Caco-2 (cell line): ENCODE results near the gene RNF123. TPM values are rescaled to one million over a fixed set of nuclear protein-coding genes. Genes with fewer than 3 reads are reported as not detected.

Experiments used
- BruUV-seq: library from RNA; stranded (reverse); fragments of 400-500 nt; replicated peaks from 2 replicates; lab custom pipeline; 2021; lab: Mats Ljungman, UMichigan
- CTCF ChIA-PET: fragments of 300-600 bp; sonication (Branson Sonifier 250); formaldehyde crosslinking; loops from one replicate; lab custom pipeline; 2022; ENCODE audit warnings: antibody characterized with exemption; lab: Charles Lee
- POLR2A ChIA-PET: fragments of 300-600 bp; sonication (Branson Sonifier 250); formaldehyde crosslinking; loops from one replicate; lab custom pipeline; 2022; ENCODE audit warnings: antibody characterized with exemption; lab: Charles Lee
- DNase-seq, 2 experiments: peaks; one replicate each; pipeline versions ENCODE4 v3.0.0 to v3.0.0-alpha.2; 2020 to 2022
- H3K27me3 ChIP-seq: replicated peaks from 2 replicates; pipeline ENCODE4 v1.6.0; 2011; ENCODE audit warnings: low read length; ENCODE audit not compliant: control insufficient read depth, insufficient read depth
- H3K36me3 ChIP-seq: 2 replicates; pipeline ENCODE4 v1.5.1; 2011; ENCODE audit warnings: low read length; ENCODE audit not compliant: control insufficient read depth, insufficient read depth
- H3K4me1 ChIP-seq: fragments of 250-450 bp; sonication (Bioruptor Pico); 2 replicates; pipeline ENCODE4 v1.5.1; 2020; ENCODE audit warnings: mild to moderate bottlenecking
- H3K4me3 ChIP-seq: 2 replicates; pipeline ENCODE4 v1.5.1; 2011; ENCODE audit warnings: low read depth, mild to moderate bottlenecking, control low read depth, low read length
- H3K9me3 ChIP-seq: fragments of 250-450 bp; sonication (Bioruptor Pico); 2 replicates; pipeline ENCODE4 v1.5.1; 2020; ENCODE audit warnings: mild to moderate bottlenecking, moderate library complexity
- H3K27ac Mint-ChIP-seq: one replicate; pipeline ENCODE4 v1.8.0; 2022; ENCODE audit warnings: mixed read lengths; ENCODE audit not compliant: unreplicated experiment
- H3K27me3 Mint-ChIP-seq: one replicate; pipeline ENCODE4 v1.8.0; 2022; ENCODE audit warnings: mixed read lengths; ENCODE audit not compliant: insufficient read depth, unreplicated experiment
- H3K36me3 Mint-ChIP-seq: one replicate; pipeline ENCODE4 v1.8.0; 2022; ENCODE audit warnings: mild to moderate bottlenecking, mixed read lengths; ENCODE audit not compliant: insufficient read depth, unreplicated experiment
- H3K4me1 Mint-ChIP-seq: one replicate; pipeline ENCODE4 v1.8.0; 2022; ENCODE audit warnings: low read depth, mixed read lengths; ENCODE audit not compliant: unreplicated experiment
- H3K4me3 Mint-ChIP-seq: one replicate; pipeline ENCODE4 v1.8.0; 2022; ENCODE audit warnings: mild to moderate bottlenecking, moderate library complexity, mixed read lengths; ENCODE audit not compliant: unreplicated experiment
- H3K9me3 Mint-ChIP-seq: one replicate; pipeline ENCODE4 v1.8.0; 2022; ENCODE audit warnings: mixed read lengths; ENCODE audit not compliant: unreplicated experiment
- CTCF ChIP-seq, 2 experiments: fragments of 200-600 bp in 1 of 2; IDR thresholded peaks; 1 replicate in 1 of 2; 2 replicates in 1 of 2; pipeline versions ENCODE4 v1.5.1 to v1.8.0; 2011 to 2022; ENCODE audit warnings: antibody characterized with exemption in 1 of 2, control low read depth in 1 of 2, inconsistent platforms in 1 of 2, low read depth in 1 of 2, low read length in 1 of 2, mild to moderate bottlenecking in 1 of 2, moderate library complexity in 1 of 2; ENCODE audit not compliant: insufficient read depth in 1 of 2, severe bottlenecking in 1 of 2, unreplicated experiment in 1 of 2
- intact Hi-C: fragments of 100-400 bp; cut with micrococcal nuclease; formaldehyde crosslinking; loops from one replicate; pipeline ENCODE4 v1.10.0; 2022; ENCODE audit not compliant: unreplicated experiment
- total RNA-seq: library from RNA; stranded (reverse); gene quantifications from 2 replicates; pipeline ENCODE4 v1.2.3, GENCODE V29; 2022

Gene RNF123
- total RNA-seq, 1 experiment from 2014 or later: 45.2 TPM

DNA sequence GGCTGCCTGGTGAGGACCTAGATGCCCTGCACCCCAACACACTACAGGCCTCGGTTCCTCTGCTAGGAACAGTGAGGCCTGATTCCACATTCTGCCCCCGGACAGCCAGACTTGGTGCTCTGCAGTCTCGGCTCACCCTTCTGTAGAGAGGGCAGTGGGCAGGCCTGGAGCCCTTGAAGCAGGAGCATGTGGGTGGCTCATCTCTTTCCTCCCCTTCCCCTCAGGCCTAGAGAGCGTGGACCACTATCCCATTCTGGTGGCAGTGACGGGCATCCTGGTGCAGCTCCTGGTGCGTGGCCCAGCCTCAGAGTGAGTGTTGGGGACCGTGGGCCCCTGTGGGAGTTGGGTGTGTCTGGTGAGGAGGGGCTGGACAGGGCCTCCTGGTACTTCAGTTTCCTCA, 26.8 kb downstream of the RNF123 start:
- intact Hi-C loops: loop anchor here (5.0 kb wide), 1 partner anchor 121 kb away; no protein-coding TSS in a partner anchor
- H3K36me3 Mint-ChIP-seq: peaks cover 60% of the 10 kb centered on the region

GRCh38 chr3:49716691-49717210, 27.4 kb downstream of the RNF123 start:
- intact Hi-C loops: loop anchor here (5.0 kb wide), 1 partner anchor 121 kb away; no protein-coding TSS in a partner anchor
- Histone ChIP-seq H3K36me3 (no peaks in the 10 kb centered on the region; the same call in 1 of the 2 replicates), H3K9me3 (no peaks in the 10 kb centered on the region), H3K4me1 (no peaks in the 10 kb centered on the region; the same call in 1 of the 2 replicates), H3K27me3 (no peaks in the 10 kb centered on the region), H3K4me3 (no peak overlapping the region)
- CTCF ChIA-PET: no interaction called here
- BruUV-seq: no TSS peak
- Mint-ChIP-seq H3K27me3 (no peaks in the 10 kb centered on the region), H3K4me1 (no peaks in the 10 kb centered on the region), H3K27ac (no peak overlapping the region), H3K36me3 (peaks cover 66% of the 10 kb centered on the region), H3K4me3 (no peak overlapping the region), H3K9me3 (no peaks in the 10 kb centered on the region)
- TF ChIP-seq CTCF (IDR thresholded peaks at IDR 0.05; ENCODE audit: insufficient read depth in 1 of 2, low read depth in 1 of 2, low read length in 1 of 2, severe bottlenecking in 1 of 2, unreplicated experiment in 1 of 2): no peak
- peak in 1 of 2 experiments; percentile 34 for DNase-seq
- POLR2A ChIA-PET: no interaction called here

More for the DNA sequence above, 26.8 kb downstream of the RNF123 start:
- Mint-ChIP-seq H3K9me3 (no peaks in the 10 kb centered on the region), H3K27ac (no peak overlapping the region), H3K4me3 (no peak overlapping the region), H3K4me1 (no peaks in the 10 kb centered on the region), H3K27me3 (no peaks in the 10 kb centered on the region)
- no peak for DNase-seq
- H3K9me3 ChIP-seq: no peaks in the 10 kb centered on the region
- no peaks in the 10 kb centered on the region; the same call in 1 of the 2 replicates for H3K36me3 ChIP-seq
- no TSS peak for BruUV-seq
- H3K4me3 ChIP-seq: no peak overlapping the region
- H3K27me3 ChIP-seq: no peaks in the 10 kb centered on the region
- ChIA-PET CTCF (no interaction called here), POLR2A (no interaction called here)
- H3K4me1 ChIP-seq: no peaks in the 10 kb centered on the region; the same call in 1 of the 2 replicates
- no peak for TF ChIP-seq CTCF (IDR thresholded peaks at IDR 0.05; ENCODE audit: insufficient read depth in 1 of 2, low read depth in 1 of 2, low read length in 1 of 2, severe bottlenecking in 1 of 2, unreplicated experiment in 1 of 2)

DNA sequence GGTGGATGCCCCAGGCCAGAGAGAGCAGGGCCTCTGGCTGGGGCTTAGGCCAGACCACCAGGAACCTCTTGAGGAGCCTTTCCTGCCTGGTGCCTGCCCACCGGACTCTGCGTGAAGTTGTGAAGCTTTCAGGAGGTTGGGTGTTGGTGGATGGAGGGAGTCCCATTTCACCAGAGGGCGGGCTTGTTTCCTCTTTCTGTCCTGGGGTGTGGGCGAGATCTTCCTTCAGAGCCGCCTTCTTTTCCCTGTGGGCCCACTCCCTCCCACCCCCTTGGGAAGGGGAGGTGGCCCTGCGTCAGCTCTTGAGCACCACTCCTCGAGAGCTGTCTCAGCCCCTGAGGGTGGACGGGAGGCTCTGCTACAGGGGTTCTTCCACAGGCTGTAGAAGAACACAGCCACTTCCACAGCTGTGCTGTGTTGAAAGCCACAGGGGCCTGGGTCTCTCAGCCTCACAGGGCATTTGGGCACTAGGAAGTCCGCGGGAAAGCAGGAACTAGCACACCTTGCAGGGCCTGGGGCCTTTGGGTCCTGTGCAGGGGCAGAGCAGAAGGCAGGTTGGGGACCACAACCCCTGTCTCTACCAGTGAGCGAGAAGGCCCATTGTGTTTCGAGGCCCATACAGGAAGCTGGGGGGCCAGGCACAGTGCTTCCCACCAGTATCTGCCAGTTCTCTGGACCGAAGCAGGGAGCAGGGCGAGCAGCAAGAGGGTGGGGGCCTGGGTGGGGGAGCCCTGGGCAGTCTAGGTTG, 28.0 kb downstream of the RNF123 start:
- CTCF ChIA-PET: no interaction called here
- intact Hi-C loops: loop anchor here (5.0 kb wide), 1 partner anchor 120 kb away; no protein-coding TSS in a partner anchor
- TF ChIP-seq CTCF (IDR thresholded peaks at IDR 0.05; ENCODE audit: insufficient read depth in 1 of 2, low read depth in 1 of 2, low read length in 1 of 2, severe bottlenecking in 1 of 2, unreplicated experiment in 1 of 2): no peak
- Histone ChIP-seq H3K9me3 (no peaks in the 10 kb centered on the region), H3K36me3 (peaks cover 1% of the 10 kb centered on the region; the same call in 1 of the 2 replicates), H3K27me3 (no peaks in the 10 kb centered on the region), H3K4me3 (no peak overlapping the region), H3K4me1 (no peaks in the 10 kb centered on the region; the same call in 1 of the 2 replicates)
- Mint-ChIP-seq H3K27me3 (no peaks in the 10 kb centered on the region), H3K4me3 (no peak overlapping the region), H3K36me3 (peaks cover 69% of the 10 kb centered on the region), H3K27ac (no peak overlapping the region), H3K9me3 (no peaks in the 10 kb centered on the region), H3K4me1 (no peaks in the 10 kb centered on the region)
- DNase-seq: no peak
- POLR2A ChIA-PET: no interaction called here
- no TSS peak for BruUV-seq
